GM12875 (cell line): Measurements from ENCODE around the gene POGZ.
A peak's percentile ranks its signal among the peaks of the same experiment; 100 is the strongest.

Experiments used
- H3K4me3 ChIP-seq: one replicate; pipeline ENCODE4 v1.5.1; 2011; ENCODE audit warnings: low read depth, low read length, control low read depth
- CTCF ChIP-seq: IDR thresholded peaks from 2 replicates; pipeline ENCODE4 v1.5.1; 2011; ENCODE audit warnings: low read depth, mild to moderate bottlenecking, control low read depth, inconsistent platforms, low read length, moderate library complexity, borderline replicate concordance; ENCODE audit not compliant: insufficient read depth

The POGZ gene

GRCh38 chr1:151472856-151473731, 13.8 kb upstream of the POGZ start:
- no peak for TF ChIP-seq CTCF
- peak overlapping the region; percentile 32 for H3K4me3 ChIP-seq

- no peak for TF ChIP-seq CTCF
- H3K4me3 ChIP-seq: no peak overlapping the region
Measured at GRCh38 chr1:151465026-151465425, 5.7 kb upstream of the POGZ start.

GRCh38 chr1:151461694-151462093, 2.4 kb upstream of the POGZ start:
- no peak for TF ChIP-seq CTCF
- no peak overlapping the region for H3K4me3 ChIP-seq

- peak overlapping the region; percentile 64 for H3K4me3 ChIP-seq
- no peak for TF ChIP-seq CTCF
Measured at GRCh38 chr1:151458802-151459330, 428 bp downstream of the POGZ start.

- TF ChIP-seq CTCF: no peak
Measured at GRCh38 chr1:151457911-151458801, 1.1 kb downstream of the POGZ start.

GRCh38 chr1:151455966-151456365, 3.3 kb downstream of the POGZ start:
- TF ChIP-seq CTCF: no peak
- H3K4me3 ChIP-seq: no peak overlapping the region

More at GRCh38 chr1:151457911-151458801, 1.1 kb downstream of the POGZ start:
- H3K4me3 ChIP-seq: peak overlapping the region; percentile 64
